GM21447 (cell line): Measurements from ENCODE around the gene C3orf20.
"Not testable (repeated sequence)": the region's sequence is repeated elsewhere in the genome, so short reads cannot be mapped to it uniquely, and the experiment has no call there.

Experiments used
- ATAC-seq: cut with Tn5 transposase; IDR thresholded peaks from one replicate; pipeline ENCODE4 v1.9.1; 2021; ENCODE audit not compliant: unreplicated experiment

C3orf20 gene

GRCh38 chr3:14649466-14649865 lies 25.5 kb upstream of the C3orf20 start:
- no peak for ATAC-seq

GRCh38 chr3:14650193-14650592 lies 24.7 kb upstream of the C3orf20 start:
- no peak for ATAC-seq

GRCh38 chr3:14651440-14652251 lies 23.3 kb upstream of the C3orf20 start, which contains the start of gene CCDC174:
TSS of gene CCDC174 (plus strand) at chr3:14651762. CDS start at chr3:14651837, 75 bp downstream.
- peak; percentile 98 for ATAC-seq

- not testable (repeated sequence) for ATAC-seq
Observed at GRCh38 chr3:14652360-14652907, 22.5 kb upstream of the C3orf20 start.

GRCh38 chr3:14657579-14657978 lies 17.4 kb upstream of the C3orf20 start:
- ATAC-seq = no peak

- no peak for ATAC-seq
Observed at GRCh38 chr3:14658978-14659377, 16.0 kb upstream of the C3orf20 start.

GRCh38 chr3:14660942-14661341 lies 14.0 kb upstream of the C3orf20 start:
- no peak for ATAC-seq

- no peak for ATAC-seq
Observed at GRCh38 chr3:14663396-14664135, 11.4 kb upstream of the C3orf20 start.

GRCh38 chr3:14664170-14664569 lies 10.8 kb upstream of the C3orf20 start:
- ATAC-seq = no peak

- ATAC-seq = no peak
Observed at GRCh38 chr3:14672588-14672987, 2.4 kb upstream of the C3orf20 start.

GRCh38 chr3:14676881-14677280 lies 1.9 kb downstream of the C3orf20 start:
- ATAC-seq = no peak

- no peak for ATAC-seq
Observed at GRCh38 chr3:14678015-14678503, 3.1 kb downstream of the C3orf20 start.

- ATAC-seq = no peak
Observed at GRCh38 chr3:14680115-14680514, 5.2 kb downstream of the C3orf20 start.

GRCh38 chr3:14680716-14681115 lies 5.8 kb downstream of the C3orf20 start:
- ATAC-seq = no peak

- no peak for ATAC-seq
Observed at GRCh38 chr3:14684447-14684846, 9.5 kb downstream of the C3orf20 start.

GRCh38 chr3:14685179-14685578 lies 10.2 kb downstream of the C3orf20 start:
- no peak for ATAC-seq

GRCh38 chr3:14687360-14687759 lies 12.4 kb downstream of the C3orf20 start:
- no peak for ATAC-seq

- peak; percentile 53 for ATAC-seq
Observed at GRCh38 chr3:14688525-14688924, 13.6 kb downstream of the C3orf20 start.

- ATAC-seq = peak; percentile 30
Observed at GRCh38 chr3:14689247-14689980, 14.5 kb downstream of the C3orf20 start.

GRCh38 chr3:14691239-14691638 lies 16.3 kb downstream of the C3orf20 start:
- ATAC-seq = no peak

GRCh38 chr3:14691719-14692118 lies 16.8 kb downstream of the C3orf20 start:
- ATAC-seq = no peak
